ENCODE measurements around the gene PDGFRB. TPM values are rescaled to one million over a fixed set of nuclear protein-coding genes. Genes with fewer than 3 reads are reported as not detected.

Gene PDGFRB
- total and polyA plus RNA-seq, 2 of the 8 experiments (the other 6 are each of a cell fraction or from before 2014, with no cell fraction given): 4.2 to 13.7 TPM

DNA sequence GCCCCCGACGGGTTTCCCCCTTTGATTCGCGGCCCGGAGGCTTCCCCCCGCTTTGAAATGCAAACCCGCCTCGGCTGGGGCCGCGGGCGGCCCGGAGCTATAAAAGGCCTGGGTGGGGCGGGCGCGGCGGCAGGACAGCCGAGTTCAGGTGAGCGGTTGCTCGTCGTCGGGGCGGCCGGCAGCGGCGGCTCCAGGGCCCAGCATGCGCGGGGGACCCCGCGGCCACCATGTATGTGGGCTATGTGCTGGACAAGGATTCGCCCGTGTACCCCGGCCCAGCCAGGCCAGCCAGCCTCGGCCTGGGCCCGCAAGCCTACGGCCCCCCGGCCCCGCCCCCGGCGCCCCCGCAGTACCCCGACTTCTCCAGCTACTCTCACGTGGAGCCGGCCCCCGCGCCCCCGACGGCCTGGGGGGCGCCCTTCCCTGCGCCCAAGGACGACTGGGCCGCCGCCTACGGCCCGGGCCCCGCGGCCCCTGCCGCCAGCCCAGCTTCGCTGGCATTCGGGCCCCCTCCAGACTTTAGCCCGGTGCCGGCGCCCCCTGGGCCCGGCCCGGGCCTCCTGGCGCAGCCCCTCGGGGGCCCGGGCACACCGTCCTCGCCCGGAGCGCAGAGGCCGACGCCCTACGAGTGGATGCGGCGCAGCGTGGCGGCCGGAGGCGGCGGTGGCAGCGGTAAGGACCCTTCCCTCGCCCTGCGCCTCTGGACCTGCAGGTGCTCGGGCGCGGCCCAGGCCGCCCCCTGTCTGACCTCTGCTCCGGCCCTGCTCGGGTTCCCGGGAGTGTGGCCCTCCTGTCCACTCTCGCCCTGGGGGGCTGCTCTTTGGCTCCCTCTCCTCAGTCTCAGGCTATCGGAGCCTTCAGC, 11.2 kb upstream of the PDGFRB start, which contains the start of gene CDX1 (continued):
- TF ChIP-seq TAF1 (IDR thresholded peaks at IDR 0.05; ENCODE audit: low read depth, low read length) (no peak), BRCA1 (IDR thresholded peaks at IDR 0.05; ENCODE audit: low read depth, low read length) (no peak), TCF12 (IDR thresholded peaks at IDR 0.05; ENCODE audit: low read depth, low read length) (no peak), POU5F1 (IDR thresholded peaks at IDR 0.05; ENCODE audit: low read depth, low read length) (peak; percentile 63; the same call in 1 of the 2 replicates), JUND (IDR thresholded peaks at IDR 0.05; ENCODE audit: low read length) (no peak), POLR2AphosphoS5 (IDR thresholded peaks at IDR 0.05; ENCODE audit: low read depth, low read length) (no peak), SP1 (IDR thresholded peaks at IDR 0.05; ENCODE audit: low read depth, low read length) (no peak), NANOG (IDR thresholded peaks at IDR 0.05; ENCODE audit: insufficient read depth, low read depth, low read length, poor library complexity, severe bottlenecking) (no peak), SUZ12 (IDR thresholded peaks at IDR 0.05; ENCODE audit: low read length) (peak; percentile 73; the same call in 1 of the 2 replicates), EZH2 (IDR thresholded peaks at IDR 0.05; ENCODE audit: low read depth, low read length, severe bottlenecking) (peak; percentile 76)
- TF ChIP-seq, protein P1, sequence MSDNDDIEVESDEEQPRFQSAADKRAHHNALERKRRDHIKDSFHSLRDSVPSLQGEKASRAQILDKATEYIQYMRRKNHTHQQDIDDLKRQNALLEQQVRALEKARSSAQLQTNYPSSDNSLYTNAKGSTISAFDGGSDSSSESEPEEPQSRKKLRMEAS (IDR thresholded peaks at IDR 0.05): no peak

Data from H1 (cell line).